Osteoblast (primary cell): ENCODE measurements around the gene KCNG1. TPM values are rescaled to one million over a fixed set of nuclear protein-coding genes. Genes with fewer than 3 reads are reported as not detected.

ENCODE experiments used
- DNase-seq: peaks from one replicate; pipeline ENCODE4 v3.0.0; 2011; ENCODE audit warnings: low spot score, mixed read lengths; ENCODE audit not compliant: insufficient read length; ENCODE audit errors: missing footprints
- H2AFZ ChIP-seq: 2 replicates; pipeline ENCODE4 v1.6.0; 2011; ENCODE audit warnings: mild to moderate bottlenecking, low read length
- H3K27ac ChIP-seq: 2 replicates; pipeline ENCODE4 v1.5.1; 2011; ENCODE audit warnings: mild to moderate bottlenecking, low read depth, low read length, moderate library complexity
- H3K27me3 ChIP-seq: 2 replicates; pipeline ENCODE4 v1.6.0; 2012; ENCODE audit warnings: mild to moderate bottlenecking, control low read depth, inconsistent platforms, low read length, moderate library complexity; ENCODE audit not compliant: insufficient read depth
- H3K36me3 ChIP-seq: 2 replicates; pipeline ENCODE4 v1.5.1; 2011; ENCODE audit warnings: mild to moderate bottlenecking, low read length, control low read depth, moderate library complexity; ENCODE audit not compliant: insufficient read depth
- H3K4me1 ChIP-seq: 2 replicates; pipeline ENCODE4 v1.5.1; 2011; ENCODE audit warnings: mild to moderate bottlenecking, low read length, control low read depth, moderate library complexity; ENCODE audit not compliant: insufficient read depth
- H3K4me2 ChIP-seq: 2 replicates; pipeline ENCODE4 v1.6.0; 2011; ENCODE audit warnings: mild to moderate bottlenecking, low read length; ENCODE audit not compliant: insufficient read depth
- H3K4me3 ChIP-seq: fragments of 200-600 bp; sonication (generic); 3 replicates; pipeline ENCODE4 v1.5.1; 2012; ENCODE audit warnings: mild to moderate bottlenecking, low read length, inconsistent platforms; ENCODE audit not compliant: insufficient read depth
- H3K79me2 ChIP-seq: 2 replicates; pipeline ENCODE4 v1.6.0; 2012; ENCODE audit warnings: mild to moderate bottlenecking, low read length, control low read depth, inconsistent platforms; ENCODE audit not compliant: insufficient read depth
- H3K9me3 ChIP-seq: 2 replicates; pipeline ENCODE4 v1.5.1; 2011; ENCODE audit warnings: low read depth, low read length, control low read depth
- H4K20me1 ChIP-seq: 2 replicates; pipeline ENCODE4 v1.6.0; 2012; ENCODE audit warnings: mild to moderate bottlenecking, low read length, control low read depth; ENCODE audit not compliant: insufficient read depth
- total RNA-seq: library from RNA; depleted of rRNA; stranded (reverse); fragments of >200 nt; gene quantifications from 2 replicates; pipeline ENCODE4 v1.2.3, GENCODE V29; 2012
- TF ChIP-seq, protein P1 (sequence below): IDR thresholded peaks from 2 replicates; pipeline ENCODE4 v1.5.1; 2011; ENCODE audit warnings: mild to moderate bottlenecking, low read depth, low read length, moderate library complexity; ENCODE audit errors: extremely low read depth

KCNG1 gene
- total RNA-seq, 1 donor = 16.3 TPM

- TF ChIP-seq, protein P1, sequence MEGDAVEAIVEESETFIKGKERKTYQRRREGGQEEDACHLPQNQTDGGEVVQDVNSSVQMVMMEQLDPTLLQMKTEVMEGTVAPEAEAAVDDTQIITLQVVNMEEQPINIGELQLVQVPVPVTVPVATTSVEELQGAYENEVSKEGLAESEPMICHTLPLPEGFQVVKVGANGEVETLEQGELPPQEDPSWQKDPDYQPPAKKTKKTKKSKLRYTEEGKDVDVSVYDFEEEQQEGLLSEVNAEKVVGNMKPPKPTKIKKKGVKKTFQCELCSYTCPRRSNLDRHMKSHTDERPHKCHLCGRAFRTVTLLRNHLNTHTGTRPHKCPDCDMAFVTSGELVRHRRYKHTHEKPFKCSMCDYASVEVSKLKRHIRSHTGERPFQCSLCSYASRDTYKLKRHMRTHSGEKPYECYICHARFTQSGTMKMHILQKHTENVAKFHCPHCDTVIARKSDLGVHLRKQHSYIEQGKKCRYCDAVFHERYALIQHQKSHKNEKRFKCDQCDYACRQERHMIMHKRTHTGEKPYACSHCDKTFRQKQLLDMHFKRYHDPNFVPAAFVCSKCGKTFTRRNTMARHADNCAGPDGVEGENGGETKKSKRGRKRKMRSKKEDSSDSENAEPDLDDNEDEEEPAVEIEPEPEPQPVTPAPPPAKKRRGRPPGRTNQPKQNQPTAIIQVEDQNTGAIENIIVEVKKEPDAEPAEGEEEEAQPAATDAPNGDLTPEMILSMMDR = no peak
These were observed 4.3 kb upstream of the KCNG1 start for GRCh38 chr20:51027035-51027795.

GRCh38 chr20:51026269-51026668 is 3.4 kb upstream of the KCNG1 start:
- Histone ChIP-seq H2AFZ (no peak overlapping the region), H3K27me3 (peaks cover 40% of the 10 kb centered on the region)
- TF ChIP-seq, protein P1 = no peak

More at GRCh38 chr20:51027035-51027795, 4.3 kb upstream of the KCNG1 start:
- no peak overlapping the region for H3K4me3 ChIP-seq
- H4K20me1 ChIP-seq = no peaks in the 10 kb centered on the region
- H3K9me3 ChIP-seq = no peaks in the 10 kb centered on the region
- peak; percentile 31 for DNase-seq
- H3K27me3 ChIP-seq = peaks cover 40% of the 10 kb centered on the region
- H3K4me2 ChIP-seq = no peak overlapping the region
- no peak overlapping the region for H3K27ac ChIP-seq
- no peaks in the 10 kb centered on the region for H3K79me2 ChIP-seq
- H2AFZ ChIP-seq = no peak overlapping the region
- no peaks in the 10 kb centered on the region for H3K36me3 ChIP-seq
- H3K4me1 ChIP-seq = peaks cover 8% of the 10 kb centered on the region

DNA sequence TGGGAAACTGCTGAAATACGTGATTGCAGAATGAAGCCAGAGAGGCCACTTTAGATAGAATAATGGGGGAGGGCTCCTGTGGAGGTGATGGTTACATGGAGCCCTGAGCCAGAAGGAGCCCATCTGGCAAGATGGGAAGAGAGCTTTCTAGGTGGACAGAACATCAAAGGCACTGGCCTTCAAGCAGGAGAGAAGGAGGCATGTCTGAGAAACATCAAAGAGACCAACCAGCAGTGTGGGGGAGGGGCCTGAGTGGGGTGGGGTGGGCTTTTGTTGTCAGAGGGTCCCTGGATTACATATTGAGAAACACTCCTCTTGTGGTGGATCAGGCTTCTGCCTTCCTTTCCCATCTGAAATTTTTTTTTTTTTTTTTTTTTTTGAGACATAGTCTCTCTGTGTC is 1.9 kb upstream of the KCNG1 start:
- Histone ChIP-seq H3K4me2 (no peak overlapping the region), H3K4me3 (no peak overlapping the region), H3K27ac (no peak overlapping the region), H3K79me2 (peaks cover 3% of the 10 kb centered on the region), H2AFZ (no peak overlapping the region), H3K9me3 (no peaks in the 10 kb centered on the region), H3K27me3 (peaks cover 32% of the 10 kb centered on the region), H3K36me3 (no peaks in the 10 kb centered on the region), H4K20me1 (no peaks in the 10 kb centered on the region), H3K4me1 (peaks cover 17% of the 10 kb centered on the region)
- TF ChIP-seq, protein P1 = no peak
- peak; percentile 80 for DNase-seq

More at GRCh38 chr20:51026269-51026668, 3.4 kb upstream of the KCNG1 start:
- no peaks in the 10 kb centered on the region for H4K20me1 ChIP-seq
- peak; percentile 72 for DNase-seq
- no peak overlapping the region for H3K27ac ChIP-seq
- H3K4me2 ChIP-seq = no peak overlapping the region
- peaks cover 3% of the 10 kb centered on the region for H3K79me2 ChIP-seq
- H3K36me3 ChIP-seq = no peaks in the 10 kb centered on the region
- H3K9me3 ChIP-seq = no peaks in the 10 kb centered on the region
- peaks cover 16% of the 10 kb centered on the region for H3K4me1 ChIP-seq
- H3K4me3 ChIP-seq = no peak overlapping the region

- H4K20me1 ChIP-seq = no peaks in the 10 kb centered on the region
- H2AFZ ChIP-seq = peak overlapping the region; percentile 83
- no peak overlapping the region for H3K27ac ChIP-seq
- H3K9me3 ChIP-seq = no peaks in the 10 kb centered on the region
- peaks cover 3% of the 10 kb centered on the region for H3K79me2 ChIP-seq
- peaks cover 17% of the 10 kb centered on the region for H3K4me1 ChIP-seq
- H3K4me2 ChIP-seq = peak overlapping the region; percentile 88
- peaks cover 21% of the 10 kb centered on the region for H3K27me3 ChIP-seq
- no peaks in the 10 kb centered on the region for H3K36me3 ChIP-seq
- TF ChIP-seq, protein P1 = no peak
- DNase-seq = no peak
- peak overlapping the region; percentile 76 for H3K4me3 ChIP-seq
These were observed 779 bp upstream of the KCNG1 start for GRCh38 chr20:51023617-51024155.
